ENCODE data around the gene PRKAB1. TPM values are rescaled to one million over a fixed set of nuclear protein-coding genes. Genes with fewer than 3 reads are reported as not detected.

PRKAB1 gene
- total RNA-seq, 1 experiment from 2014 or later = 25.0 TPM

DNA sequence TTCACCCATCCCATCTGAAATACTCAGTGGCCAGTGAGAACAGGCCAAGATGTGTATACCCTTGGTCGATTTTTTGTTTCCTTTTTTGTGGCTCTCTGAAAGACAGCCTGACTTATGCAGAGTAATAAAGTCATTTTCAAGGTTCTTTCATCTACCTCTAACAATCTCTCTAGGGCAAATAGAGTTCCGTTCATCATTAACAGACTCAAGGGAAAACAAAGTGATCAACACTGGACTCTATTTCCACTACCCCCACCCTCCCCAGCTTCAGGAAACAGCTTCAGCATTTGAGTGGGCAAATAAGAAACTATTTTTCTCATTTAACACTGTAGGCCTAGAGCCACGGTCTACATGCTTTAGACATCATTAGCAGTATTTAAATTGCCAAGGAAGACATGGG lies 15.9 kb downstream of the PRKAB1 start:
- ATAC-seq = no peak
- Histone ChIP-seq H2AFZ (ENCODE audit: low read depth, low read length, poor library complexity, severe bottlenecking) (no peak overlapping the region), H3K4me2 (ENCODE audit: low read length) (no peak overlapping the region), H3K27me3 (ENCODE audit: insufficient read depth, low read length) (no peaks in the 10 kb centered on the region), H3K9me3 (ENCODE audit: control insufficient read depth in 1 of 2, insufficient read depth in 1 of 2, low read depth in 1 of 2, low read length in 2 of 2) (no peaks in the 10 kb centered on the region), H3K4me3 (replicated peaks in 1 of 2; ENCODE audit: low read depth in 1 of 2, low read length in 2 of 2) (no peak overlapping the region), H3K27ac (ENCODE audit: low read depth, low read length) (no peak overlapping the region), H4K20me1 (ENCODE audit: insufficient read depth) (no peaks in the 10 kb centered on the region), H3K9me2 (ENCODE audit: insufficient read depth) (no peaks in the 10 kb centered on the region), H3K9ac (ENCODE audit: low read length) (no peak overlapping the region), H3K79me2 (ENCODE audit: insufficient read depth, low read length) (no peaks in the 10 kb centered on the region), H3K4me1 (ENCODE audit: control insufficient read depth in 1 of 2, insufficient read depth in 2 of 2, low read length in 2 of 2) (no peaks in the 10 kb centered on the region), H3K36me3 (ENCODE audit: control insufficient read depth in 1 of 2, insufficient read depth in 2 of 2, low read length in 2 of 2) (peaks cover 17 to 32% of the 10 kb centered on the region in 2 experiments)
- no peak for DNase-seq (ENCODE audit: low read depth, low spot score)
- intact Hi-C loops (cut with micrococcal nuclease) = no loop called here
- POLR2A ChIA-PET = no interaction called here
- BruUV-seq (replicated peaks) = no TSS peak
- RAD21 ChIA-PET (ENCODE audit: low non-redundant PET in 1 of 2, low total read pairs in 2 of 2, uncharacterized antibody in 2 of 2, unreplicated experiment in 2 of 2) = no interaction called here
- CTCF ChIA-PET = no interaction called here
- TF ChIP-seq SP1 (IDR thresholded peaks at IDR 0.05; ENCODE audit: low read depth) (no peak), FOSL1 (IDR thresholded peaks at IDR 0.05; ENCODE audit: low read depth) (no peak), EGR1 (IDR thresholded peaks at IDR 0.05; ENCODE audit: low read depth) (no peak), YY1 (IDR thresholded peaks at IDR 0.05; ENCODE audit: extremely low read depth, insufficient replicate concordance, low read depth, low read length) (no peak), REST (IDR thresholded peaks at IDR 0.05; ENCODE audit: low read depth) (no peak), CEBPB (IDR thresholded peaks at IDR 0.05; ENCODE audit: low read depth) (no peak), CTCF (IDR thresholded peaks at IDR 0.05 in 2 of 3, conservative IDR thresholded peaks at IDR 0.05 in 1 of 3; ENCODE audit: borderline replicate concordance in 1 of 3, insufficient read depth in 1 of 3, low read depth in 2 of 3, low read length in 2 of 3) (no peak), CBX3 (IDR thresholded peaks at IDR 0.05; ENCODE audit: low read depth) (no peak), RAD21 (IDR thresholded peaks at IDR 0.05; ENCODE audit: low read depth) (no peak), EZH2phosphoT487 (IDR thresholded peaks at IDR 0.05; ENCODE audit: borderline replicate concordance) (no peak), ZNF274 (IDR thresholded peaks at IDR 0.05; ENCODE audit: low read depth, low read length) (no peak), POLR2AphosphoS5 (IDR thresholded peaks at IDR 0.05; ENCODE audit: low read depth, low read length) (no peak)
- TF ChIP-seq, protein P1, sequence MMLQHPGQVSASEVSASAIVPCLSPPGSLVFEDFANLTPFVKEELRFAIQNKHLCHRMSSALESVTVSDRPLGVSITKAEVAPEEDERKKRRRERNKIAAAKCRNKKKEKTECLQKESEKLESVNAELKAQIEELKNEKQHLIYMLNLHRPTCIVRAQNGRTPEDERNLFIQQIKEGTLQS (IDR thresholded peaks at IDR 0.05) = no peak

All from HCT116 (cell line).